ENCODE results near the gene LRP2.

Gene LRP2

DNA sequence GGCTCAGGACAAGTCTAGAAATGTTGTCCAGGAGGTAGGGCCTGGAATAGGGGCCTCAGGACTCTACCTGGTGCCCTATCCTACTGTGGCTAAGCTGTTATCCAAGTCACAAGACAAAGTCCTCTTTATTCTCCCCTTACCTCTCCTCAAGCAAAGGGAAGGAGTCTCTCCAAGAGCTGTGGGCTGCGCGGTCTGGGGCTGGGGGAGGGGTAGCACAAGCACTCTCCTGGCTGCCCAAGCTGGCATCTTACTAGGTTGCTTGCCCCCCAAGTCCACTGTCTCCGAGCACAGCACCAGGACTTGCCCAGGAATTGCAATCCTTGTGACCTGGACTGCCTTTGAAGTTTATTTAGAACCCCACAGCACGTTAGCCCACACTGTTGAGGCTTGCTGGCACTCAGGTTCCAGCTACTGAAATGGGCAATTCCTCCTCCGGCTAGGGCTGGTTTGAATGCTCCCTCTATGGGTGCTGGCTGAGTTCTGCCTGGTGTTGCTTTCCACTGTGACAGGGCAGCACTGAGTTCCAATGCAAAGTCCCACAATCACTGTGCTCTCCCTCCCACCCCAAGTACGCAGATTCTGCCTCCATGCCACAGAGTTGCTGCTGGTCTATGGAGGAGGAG lies 274.5 kb downstream of the LRP2 start:
- no peak for DNase-seq

DNA sequence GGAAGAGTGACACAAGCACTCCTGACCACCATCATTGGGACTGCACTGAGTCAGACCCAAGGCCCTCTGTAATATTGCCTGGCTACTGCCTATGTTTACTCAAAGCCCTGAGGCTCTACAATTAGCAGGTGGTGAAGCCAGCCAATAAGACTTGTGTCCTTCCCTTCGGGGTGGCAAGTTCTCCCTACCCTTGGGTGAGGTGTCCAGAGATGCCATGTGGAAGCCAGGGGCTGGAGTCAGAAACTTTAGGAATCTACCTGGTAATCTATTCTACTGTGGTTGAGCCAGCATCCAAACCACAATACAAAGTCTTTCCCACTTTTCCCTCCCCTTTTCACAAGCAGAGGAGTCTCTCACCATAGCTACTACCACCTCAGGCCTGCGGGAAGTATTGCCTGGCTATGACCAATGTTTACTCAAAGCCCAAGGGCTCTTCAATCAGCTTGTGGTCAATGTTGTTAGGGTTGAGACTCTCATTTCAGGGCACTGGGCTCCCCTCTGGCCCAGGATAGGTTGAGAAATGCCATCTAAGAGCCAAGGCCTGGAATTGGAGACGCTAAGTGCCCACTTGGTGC lies 275.4 kb downstream of the LRP2 start:
- no peak for DNase-seq

DNA sequence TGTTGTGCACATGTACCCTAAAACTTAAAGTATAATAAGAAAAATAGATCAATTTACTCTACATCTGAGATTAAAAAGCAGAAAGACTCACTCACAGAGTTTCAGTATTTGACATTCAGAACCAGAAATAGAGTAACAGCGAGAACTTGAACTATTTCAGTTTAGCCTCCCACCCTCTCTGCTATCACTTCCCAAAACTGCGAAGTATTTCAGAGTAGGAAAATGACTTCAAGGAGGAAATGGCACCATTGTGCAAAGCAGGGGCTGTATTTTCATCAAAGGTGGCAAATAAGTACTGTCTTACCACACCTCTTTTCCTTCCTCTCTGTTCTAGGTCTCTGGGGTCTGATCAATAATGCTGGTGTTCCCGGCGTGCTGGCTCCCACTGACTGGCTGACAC lies 279.3 kb downstream of the LRP2 start:
- DNase-seq, result no peak

DNA sequence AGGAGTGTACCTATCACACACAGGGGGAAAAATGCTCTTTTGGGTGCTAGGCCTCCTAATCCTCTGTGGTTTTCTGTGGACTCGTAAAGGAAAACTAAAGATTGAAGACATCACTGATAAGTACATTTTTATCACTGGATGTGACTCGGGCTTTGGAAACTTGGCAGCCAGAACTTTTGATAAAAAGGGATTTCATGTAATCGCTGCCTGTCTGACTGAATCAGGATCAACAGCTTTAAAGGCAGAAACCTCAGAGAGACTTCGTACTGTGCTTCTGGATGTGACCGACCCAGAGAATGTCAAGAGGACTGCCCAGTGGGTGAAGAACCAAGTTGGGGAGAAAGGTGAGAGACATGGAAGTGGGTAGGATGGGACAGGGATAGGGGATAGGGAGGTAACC lies 280.8 kb downstream of the LRP2 start:
- DNase-seq, result peak; percentile 3

DNA sequence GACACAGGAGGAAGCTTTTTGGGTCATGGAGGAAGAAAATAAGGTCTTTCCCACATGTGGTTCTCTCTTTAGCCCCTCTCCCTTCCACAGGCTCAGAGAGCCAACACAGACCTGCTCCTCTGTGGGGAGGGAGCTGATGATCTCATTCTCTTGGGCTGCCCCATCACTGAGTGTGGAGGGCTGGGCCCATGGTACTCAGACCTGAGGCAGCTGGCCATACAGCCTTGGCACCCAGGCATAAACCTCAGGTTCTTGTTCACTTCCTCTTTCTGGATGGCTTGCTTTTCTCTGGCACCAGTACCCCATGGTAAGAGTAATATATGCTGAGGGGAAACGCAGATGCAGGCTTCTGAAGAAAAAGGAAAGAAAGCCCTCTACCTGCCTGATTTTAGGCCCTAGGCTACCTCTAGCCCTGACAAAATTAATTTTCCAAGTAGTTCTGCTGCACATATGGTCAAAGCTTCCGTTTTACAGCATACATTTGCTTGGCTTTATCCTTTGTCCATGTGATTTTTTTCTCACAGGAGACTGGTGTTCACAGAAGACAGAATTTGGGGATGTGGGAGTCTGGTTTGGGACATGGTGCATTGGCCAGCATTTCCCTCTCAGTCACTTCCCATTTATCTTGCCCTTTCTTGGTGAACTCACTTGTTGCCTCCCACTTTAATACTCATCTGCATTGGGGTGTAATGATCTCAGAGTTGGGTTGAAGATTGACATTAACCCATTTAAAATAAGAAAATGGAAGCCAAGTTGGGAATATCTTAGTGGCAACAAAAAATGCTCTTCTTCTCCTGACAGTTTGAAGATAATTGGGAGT lies 281.9 kb downstream of the LRP2 start:
- DNase-seq, result no peak

DNA sequence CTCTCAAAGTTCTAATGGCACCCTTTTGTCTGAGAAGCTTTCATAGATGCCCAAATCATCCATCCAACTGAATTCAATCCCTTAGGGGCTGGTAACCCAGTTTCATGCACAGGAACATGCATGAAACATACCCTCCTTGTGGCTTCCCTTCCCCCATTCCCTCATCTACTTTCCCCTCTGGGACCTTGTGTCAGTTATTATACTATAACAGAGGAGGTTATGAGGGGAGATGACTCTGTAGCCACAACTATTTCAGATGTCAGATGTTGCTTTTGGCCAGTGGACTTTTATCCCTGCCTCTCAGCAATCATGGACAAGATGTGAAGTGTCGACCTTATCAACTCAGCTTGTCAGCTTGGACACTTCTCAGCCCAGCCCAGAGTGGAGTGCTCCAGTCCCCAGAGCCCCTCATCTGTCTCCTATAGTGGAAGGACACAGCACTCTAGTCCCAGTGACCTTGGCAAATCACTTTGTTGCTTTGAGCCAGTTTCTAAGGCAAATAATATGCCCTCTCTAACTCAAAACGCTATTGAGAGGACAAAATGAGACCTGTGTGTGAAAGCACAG lies 284.6 kb downstream of the LRP2 start:
- DNase-seq, result peak; percentile 1

All from fibroblast of skin of scalp (primary cell).